ENCODE measurements around the gene IQSEC3.

Gene IQSEC3

DNA sequence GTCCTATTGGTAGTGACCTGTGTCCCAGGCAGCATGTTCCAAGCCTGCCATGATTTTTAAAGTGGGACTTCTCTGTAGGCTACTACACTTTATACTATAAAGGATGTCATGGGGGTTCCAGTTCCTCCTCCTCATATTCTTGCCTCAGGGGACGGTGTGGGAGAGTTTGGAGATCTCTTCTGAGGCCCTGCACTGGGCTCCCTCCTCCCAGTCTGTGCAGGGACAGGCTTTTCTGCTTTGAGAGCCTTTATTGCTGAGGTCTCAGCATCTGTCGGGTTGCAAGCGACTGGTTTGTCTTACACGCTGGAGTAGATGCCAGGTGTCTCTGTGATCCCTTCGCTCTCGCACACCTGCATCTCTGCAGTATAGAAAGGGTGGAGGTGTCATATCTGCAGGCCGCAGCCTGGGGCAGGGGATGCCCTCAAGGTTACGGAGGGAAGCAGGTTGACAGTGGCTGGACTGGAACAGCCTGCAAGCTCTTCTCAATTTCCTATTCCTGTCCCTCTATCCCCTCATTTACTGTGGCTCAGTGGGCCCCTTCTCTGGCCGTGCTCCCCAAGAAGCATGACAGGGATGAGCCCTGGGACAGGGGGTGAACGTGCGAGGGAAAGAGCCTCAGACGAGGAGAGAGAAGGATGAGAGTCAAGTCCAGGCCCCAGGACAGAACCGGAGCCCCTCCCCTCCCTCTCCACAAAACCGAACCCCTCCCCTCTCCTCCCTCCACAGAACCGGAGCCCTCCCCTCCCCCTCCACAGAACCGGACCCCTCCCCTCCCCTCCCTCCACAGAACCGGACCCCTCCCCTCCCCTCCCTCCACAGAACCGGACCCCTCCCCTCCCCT, 96.1 kb downstream of the IQSEC3 start:
- in situ Hi-C loops (cut with HindIII; ENCODE audit: low sequenced_read_pairs) = no loop called here

GRCh38 chr12:163406-163986, 96.9 kb downstream of the IQSEC3 start:
- in situ Hi-C loops (cut with HindIII; ENCODE audit: low sequenced_read_pairs) = no loop called here

DNA sequence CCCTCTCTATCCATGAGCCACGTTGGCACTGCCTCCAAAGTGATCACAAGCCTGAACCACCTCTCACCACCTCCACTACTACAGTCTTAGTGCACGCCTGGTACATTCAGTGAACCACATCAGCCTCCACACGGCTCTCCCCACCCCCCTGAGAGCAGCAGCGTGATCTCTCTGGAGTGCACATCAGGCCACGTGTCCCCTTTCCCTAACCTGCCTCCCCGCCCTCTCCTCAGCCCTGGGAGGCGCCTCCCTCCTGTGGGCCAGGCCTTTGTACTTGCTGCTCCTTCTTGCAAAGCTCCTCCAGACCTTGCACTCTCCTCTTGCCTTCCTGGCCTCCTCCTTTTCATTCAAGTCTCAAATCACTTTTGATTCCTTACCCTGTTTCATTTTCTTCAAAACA, 97.6 kb downstream of the IQSEC3 start:
- in situ Hi-C loops (cut with HindIII; ENCODE audit: low sequenced_read_pairs) = no loop called here

GRCh38 chr12:165862-166368, 99.3 kb downstream of the IQSEC3 start:
- in situ Hi-C loops (cut with HindIII; ENCODE audit: low sequenced_read_pairs) = no loop called here

DNA sequence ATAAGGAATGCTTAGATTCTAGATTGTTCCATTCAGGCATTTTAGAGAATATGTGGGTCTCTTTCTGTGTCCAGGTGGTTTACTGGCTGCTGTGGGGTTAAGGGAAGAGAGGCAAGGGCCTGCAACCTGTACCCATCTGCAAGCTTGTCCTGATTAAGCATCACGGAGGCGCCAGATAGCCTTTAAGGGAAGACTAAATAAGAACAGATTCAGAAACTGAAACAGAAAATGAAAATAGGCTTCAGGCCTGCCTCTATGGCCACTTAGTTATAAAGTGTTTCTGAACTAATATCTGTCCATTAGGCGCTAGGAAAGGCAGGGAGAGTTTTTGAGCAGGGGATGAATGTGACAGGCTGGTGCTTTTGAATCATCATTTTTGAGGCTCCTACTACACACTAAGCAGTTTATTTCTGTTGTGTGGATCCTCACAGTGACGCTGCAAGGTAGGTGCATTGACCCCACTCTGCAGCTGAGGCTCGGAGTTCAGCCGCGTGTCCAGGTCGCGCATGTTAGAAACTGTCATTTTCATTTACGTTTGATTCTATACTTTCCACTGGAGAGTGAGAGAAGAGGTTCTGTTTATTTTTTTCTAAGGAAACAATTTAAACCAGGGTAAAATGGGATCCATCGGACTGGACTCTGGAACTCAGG, 100.0 kb downstream of the IQSEC3 start:
- in situ Hi-C loops (cut with HindIII; ENCODE audit: low sequenced_read_pairs) = no loop called here

GRCh38 chr12:167959-168600, 101.5 kb downstream of the IQSEC3 start:
- in situ Hi-C loops (cut with HindIII; ENCODE audit: low sequenced_read_pairs) = no loop called here

GRCh38 chr12:168763-169525, 102.4 kb downstream of the IQSEC3 start:
- in situ Hi-C loops (cut with HindIII; ENCODE audit: low sequenced_read_pairs) = no loop called here

DNA sequence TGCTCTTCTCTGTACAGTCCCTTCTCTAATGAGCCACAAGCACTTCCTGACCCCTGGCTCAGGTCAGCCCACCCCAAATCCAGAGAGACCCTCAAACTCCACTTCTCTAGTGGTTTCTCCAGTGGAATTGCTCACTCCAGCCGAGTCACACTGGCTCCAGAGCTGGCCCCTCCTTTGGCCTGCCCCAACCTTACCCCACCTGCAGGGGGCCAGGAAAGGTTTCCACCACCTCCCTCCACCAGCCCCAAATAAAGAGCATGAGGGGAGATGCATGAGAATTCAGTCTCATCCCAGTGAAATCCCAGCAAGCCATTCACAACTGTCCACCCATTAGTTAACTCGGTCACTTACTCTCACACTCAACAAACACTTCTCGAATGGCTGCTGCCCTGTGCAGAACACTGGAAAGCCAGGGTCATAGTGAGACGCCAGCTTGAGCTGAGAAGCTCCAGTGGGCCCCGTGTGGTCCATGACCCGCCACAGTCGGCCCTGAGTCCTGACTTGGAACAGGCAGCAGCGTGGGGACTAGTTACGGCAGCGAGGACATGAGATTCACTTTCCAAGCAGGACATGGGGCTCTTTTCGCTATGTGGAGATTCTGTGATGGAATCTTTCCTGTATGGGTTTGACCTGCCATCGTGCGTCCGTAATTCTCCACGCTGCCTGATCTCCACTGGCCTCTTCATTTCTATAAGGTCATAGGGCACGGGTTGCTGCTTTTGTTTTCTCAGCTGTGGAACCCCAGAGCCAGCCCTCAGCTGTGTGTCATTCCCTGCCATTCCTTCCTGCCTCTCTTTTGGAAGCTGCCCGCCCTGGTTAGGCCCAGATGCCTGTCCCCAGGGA, 103.2 kb downstream of the IQSEC3 start:
- in situ Hi-C loops (cut with HindIII; ENCODE audit: low sequenced_read_pairs) = no loop called here

GRCh38 chr12:170371-171225, 104.0 kb downstream of the IQSEC3 start:
- in situ Hi-C loops (cut with HindIII; ENCODE audit: low sequenced_read_pairs) = no loop called here

- in situ Hi-C loops (cut with HindIII; ENCODE audit: low sequenced_read_pairs) = no loop called here
Observed at GRCh38 chr12:171276-171675, 104.7 kb downstream of the IQSEC3 start.

- in situ Hi-C loops (cut with HindIII; ENCODE audit: low sequenced_read_pairs) = no loop called here
Observed at GRCh38 chr12:171743-172676, 105.4 kb downstream of the IQSEC3 start.

DNA sequence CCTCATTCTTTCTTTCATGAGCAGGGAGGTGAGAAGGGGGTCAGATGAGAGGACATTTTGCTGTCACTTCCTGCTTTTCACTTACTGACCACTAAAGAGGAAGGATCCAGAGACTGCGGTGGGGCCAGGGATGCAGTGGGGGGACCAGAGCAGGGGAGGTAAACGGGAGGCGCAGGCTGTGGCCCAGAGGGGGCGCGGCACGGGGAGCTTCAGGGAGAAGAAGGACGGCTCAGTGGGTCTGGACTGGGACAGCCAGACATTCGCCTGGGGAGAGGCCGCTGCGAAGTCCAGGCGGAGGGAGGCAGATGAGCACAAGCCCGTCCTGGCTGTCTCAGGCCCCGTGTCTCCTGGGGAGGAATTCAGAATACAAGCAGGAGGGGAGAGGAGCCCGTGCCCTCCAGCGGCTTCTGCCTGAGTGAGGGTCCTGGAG, 106.2 kb downstream of the IQSEC3 start:
- in situ Hi-C loops (cut with HindIII; ENCODE audit: low sequenced_read_pairs) = no loop called here

DNA sequence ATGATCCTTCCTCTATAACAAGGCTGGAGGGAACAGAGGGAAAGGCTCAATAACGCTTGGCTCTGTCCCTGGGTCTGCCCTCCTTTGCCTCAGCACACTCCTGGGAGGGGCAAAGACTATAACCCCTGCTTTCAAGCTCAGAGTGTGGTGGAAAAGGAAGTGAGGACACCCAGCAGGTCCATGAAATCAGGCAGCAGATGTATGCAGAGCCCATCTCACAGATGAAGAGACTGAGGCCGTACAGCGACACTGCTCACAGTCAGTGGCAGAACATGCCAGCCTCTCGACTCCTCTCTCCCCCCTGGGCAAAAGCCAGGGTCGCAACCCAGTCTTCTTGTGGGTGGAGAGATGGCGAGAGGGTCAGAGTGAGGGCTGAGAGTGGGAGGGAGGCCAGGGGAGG, 107.6 kb downstream of the IQSEC3 start:
- in situ Hi-C loops (cut with HindIII; ENCODE audit: low sequenced_read_pairs) = no loop called here

DNA sequence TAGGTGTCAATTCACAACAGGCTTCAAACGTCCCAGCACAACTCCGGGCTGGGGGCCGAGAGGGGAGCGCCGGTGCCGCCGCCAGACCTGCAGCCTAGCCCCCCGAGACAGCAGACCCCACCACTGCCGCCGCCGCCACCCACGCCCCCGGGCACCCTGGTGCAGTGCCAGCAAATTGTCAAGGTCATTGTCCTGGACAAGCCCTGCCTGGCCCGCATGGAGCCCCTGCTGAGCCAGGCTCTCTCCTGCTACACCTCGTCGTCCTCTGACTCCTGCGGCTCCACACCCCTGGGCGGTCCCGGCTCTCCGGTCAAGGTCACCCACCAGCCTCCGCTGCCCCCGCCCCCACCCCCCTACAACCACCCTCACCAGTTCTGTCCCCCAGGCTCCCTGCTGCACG, 108.0 kb downstream of the IQSEC3 start:
- in situ Hi-C loops (cut with HindIII; ENCODE audit: low sequenced_read_pairs) = no loop called here

DNA sequence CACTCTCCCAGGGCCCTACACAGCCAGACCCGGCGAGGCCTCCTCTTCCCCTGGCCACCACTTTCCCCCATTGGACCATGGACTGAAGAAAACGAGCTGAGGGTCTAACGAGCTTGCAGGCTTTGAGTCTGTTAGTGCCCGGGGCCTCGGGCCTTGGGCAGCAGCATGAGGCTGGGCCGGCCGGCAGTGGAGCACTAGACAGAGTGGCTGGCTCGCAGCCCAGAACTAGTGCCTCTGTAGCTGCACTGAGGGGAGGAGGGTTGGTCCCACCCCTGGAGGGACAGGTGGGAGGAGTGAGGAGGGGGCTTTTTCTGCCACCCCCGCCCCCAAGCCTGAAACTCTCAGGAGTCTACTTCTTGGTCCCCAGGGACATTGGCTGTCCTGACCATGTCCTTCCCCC, 108.7 kb downstream of the IQSEC3 start:
- in situ Hi-C loops (cut with HindIII; ENCODE audit: low sequenced_read_pairs) = no loop called here

GRCh38 chr12:175759-176158, 109.2 kb downstream of the IQSEC3 start:
- in situ Hi-C loops (cut with HindIII; ENCODE audit: low sequenced_read_pairs) = no loop called here

- in situ Hi-C loops (cut with HindIII; ENCODE audit: low sequenced_read_pairs) = no loop called here
Observed at GRCh38 chr12:176321-177181, 110.0 kb downstream of the IQSEC3 start.
